ENCODE results near the gene HPCAL1.

HPCAL1 gene

DNA sequence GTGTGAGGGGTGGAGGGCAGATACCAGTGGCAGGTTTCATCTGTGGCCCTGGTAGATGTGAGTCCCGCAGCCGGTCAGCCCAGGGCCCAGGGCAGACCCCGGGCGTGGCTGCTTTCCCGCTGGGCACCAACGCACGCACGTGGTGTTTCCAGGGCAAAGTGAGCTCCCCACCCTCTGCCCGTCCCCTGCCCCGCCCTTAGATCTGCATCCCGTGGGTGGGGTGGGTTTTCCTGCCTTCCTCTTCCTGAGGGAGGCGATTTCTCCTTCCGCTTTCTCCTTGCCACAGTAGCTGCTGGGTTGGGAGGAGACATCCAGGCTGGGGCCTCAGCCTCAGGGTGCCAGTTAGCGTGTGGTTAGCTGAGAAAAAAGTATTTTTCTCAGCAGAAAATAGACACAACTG lies 95.8 kb downstream of the HPCAL1 start:
- no peak overlapping the region for H3K27ac ChIP-seq
- TF ChIP-seq, protein P1, sequence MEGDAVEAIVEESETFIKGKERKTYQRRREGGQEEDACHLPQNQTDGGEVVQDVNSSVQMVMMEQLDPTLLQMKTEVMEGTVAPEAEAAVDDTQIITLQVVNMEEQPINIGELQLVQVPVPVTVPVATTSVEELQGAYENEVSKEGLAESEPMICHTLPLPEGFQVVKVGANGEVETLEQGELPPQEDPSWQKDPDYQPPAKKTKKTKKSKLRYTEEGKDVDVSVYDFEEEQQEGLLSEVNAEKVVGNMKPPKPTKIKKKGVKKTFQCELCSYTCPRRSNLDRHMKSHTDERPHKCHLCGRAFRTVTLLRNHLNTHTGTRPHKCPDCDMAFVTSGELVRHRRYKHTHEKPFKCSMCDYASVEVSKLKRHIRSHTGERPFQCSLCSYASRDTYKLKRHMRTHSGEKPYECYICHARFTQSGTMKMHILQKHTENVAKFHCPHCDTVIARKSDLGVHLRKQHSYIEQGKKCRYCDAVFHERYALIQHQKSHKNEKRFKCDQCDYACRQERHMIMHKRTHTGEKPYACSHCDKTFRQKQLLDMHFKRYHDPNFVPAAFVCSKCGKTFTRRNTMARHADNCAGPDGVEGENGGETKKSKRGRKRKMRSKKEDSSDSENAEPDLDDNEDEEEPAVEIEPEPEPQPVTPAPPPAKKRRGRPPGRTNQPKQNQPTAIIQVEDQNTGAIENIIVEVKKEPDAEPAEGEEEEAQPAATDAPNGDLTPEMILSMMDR (conservative IDR thresholded peaks at IDR 0.05): no peak

GRCh38 chr2:10399358-10399757 lies 96.7 kb downstream of the HPCAL1 start:
- H3K27ac ChIP-seq: no peak overlapping the region
- TF ChIP-seq, protein P1 (conservative IDR thresholded peaks at IDR 0.05): no peak

GRCh38 chr2:10400002-10400401 lies 97.3 kb downstream of the HPCAL1 start:
- TF ChIP-seq, protein P1 (conservative IDR thresholded peaks at IDR 0.05): no peak
- H3K27ac ChIP-seq: no peak overlapping the region

GRCh38 chr2:10400568-10400977 lies 97.9 kb downstream of the HPCAL1 start:
- TF ChIP-seq, protein P1 (conservative IDR thresholded peaks at IDR 0.05): no peak
- H3K27ac ChIP-seq: no peak overlapping the region

- H3K27ac ChIP-seq: no peak overlapping the region
- TF ChIP-seq, protein P1 (conservative IDR thresholded peaks at IDR 0.05): no peak
Measured at GRCh38 chr2:10400978-10401951, 98.6 kb downstream of the HPCAL1 start.

DNA sequence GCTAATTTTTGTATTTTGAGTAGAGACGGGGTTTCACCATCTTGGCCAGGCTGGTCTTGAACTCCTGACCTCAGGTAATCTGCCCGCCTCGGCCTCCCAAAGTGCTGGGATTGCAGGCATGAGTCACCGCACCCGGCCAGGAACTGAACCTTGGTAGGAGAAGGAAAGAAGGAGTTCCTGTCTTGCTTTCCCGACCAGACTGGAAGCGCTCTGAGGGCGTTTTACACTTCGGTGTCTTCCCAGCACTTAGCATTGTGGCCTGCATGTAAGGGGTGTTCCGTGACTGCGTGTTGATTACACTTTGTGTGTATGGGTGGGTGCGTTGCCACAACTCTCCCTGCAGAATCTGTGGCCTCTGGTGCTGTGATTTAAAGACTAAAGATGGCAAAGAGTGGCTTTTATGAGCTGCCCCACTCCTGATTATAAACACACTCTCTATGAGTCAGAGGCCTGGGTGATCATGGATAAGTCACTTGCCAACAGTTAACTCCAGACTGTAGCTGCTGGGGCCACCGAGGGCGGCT lies 99.4 kb downstream of the HPCAL1 start:
- H3K27ac ChIP-seq: no peak overlapping the region
- TF ChIP-seq, protein P1 (conservative IDR thresholded peaks at IDR 0.05): no peak

GRCh38 chr2:10402653-10403215 lies 100.0 kb downstream of the HPCAL1 start:
- no peak overlapping the region for H3K27ac ChIP-seq
- TF ChIP-seq, protein P1 (conservative IDR thresholded peaks at IDR 0.05): no peak

Measured in VCaP (cell line).